Astrocyte (in vitro differentiated cells and primary cell): Measurements from ENCODE around the gene ZNF385B. TPM values are rescaled to one million over a fixed set of nuclear protein-coding genes. Genes with fewer than 3 reads are reported as not detected.
"Not testable (repeated sequence)": the region's sequence is repeated elsewhere in the genome, so short reads cannot be mapped to it uniquely, and the experiment has no call there.

Experiments used
- DNase-seq: peaks from one replicate; pipeline ENCODE4 v3.0.0-alpha.2; 2010; ENCODE audit warnings: low read depth
- FAIRE-seq: peaks from 2 replicates; lab custom pipeline; 2011; peaks lifted over from hg19 to GRCh38; lab: Jason Lieb, UNC
- H2AFZ ChIP-seq: 2 replicates; pipeline ENCODE4 v1.6.0; 2012; ENCODE audit warnings: low read depth, low read length, inconsistent platforms
- H3K27ac ChIP-seq: 2 replicates; pipeline ENCODE4 v1.5.1; 2011; ENCODE audit warnings: low read depth, low read length, inconsistent platforms
- H3K27me3 ChIP-seq: 2 replicates; pipeline ENCODE4 v1.6.0; 2011; ENCODE audit warnings: low read length, inconsistent platforms; ENCODE audit not compliant: insufficient read depth
- H3K36me3 ChIP-seq: 2 replicates; pipeline ENCODE4 v1.5.1; 2011; ENCODE audit warnings: low read length, inconsistent platforms; ENCODE audit not compliant: insufficient read depth
- H3K4me1 ChIP-seq: 2 replicates; pipeline ENCODE4 v1.5.1; 2011; ENCODE audit warnings: low read length, inconsistent platforms; ENCODE audit not compliant: insufficient read depth
- H3K4me2 ChIP-seq: 2 replicates; pipeline ENCODE4 v1.6.0; 2012; ENCODE audit warnings: low read length, inconsistent platforms
- H3K4me3 ChIP-seq: 2 replicates; pipeline ENCODE4 v1.5.1; 2011; ENCODE audit warnings: low read depth, mild to moderate bottlenecking, low read length, inconsistent platforms; ENCODE audit not compliant: insufficient read depth
- H3K79me2 ChIP-seq: 2 replicates; pipeline ENCODE4 v1.6.0; 2012; ENCODE audit warnings: mild to moderate bottlenecking, low read length, inconsistent platforms; ENCODE audit not compliant: insufficient read depth
- H3K9ac ChIP-seq: 2 replicates; pipeline ENCODE4 v1.6.0; 2012; ENCODE audit warnings: mild to moderate bottlenecking, low read length, inconsistent platforms
- H3K9me3 ChIP-seq: 2 replicates; pipeline ENCODE4 v1.5.1; 2012; ENCODE audit warnings: low read depth, mild to moderate bottlenecking, low read length, inconsistent platforms; ENCODE audit not compliant: insufficient read depth
- H4K20me1 ChIP-seq: 2 replicates; pipeline ENCODE4 v1.6.0; 2012; ENCODE audit warnings: low read length, inconsistent platforms; ENCODE audit not compliant: insufficient read depth
- H3K27ac Mint-ChIP-seq: one replicate; pipeline ENCODE4 v1.8.0; 2021; ENCODE audit warnings: mild to moderate bottlenecking, mixed read lengths; ENCODE audit not compliant: unreplicated experiment
- H3K27me3 Mint-ChIP-seq: one replicate; pipeline ENCODE4 v1.8.0; 2021; ENCODE audit warnings: low read depth, mixed read lengths; ENCODE audit not compliant: unreplicated experiment
- H3K36me3 Mint-ChIP-seq: one replicate; pipeline ENCODE4 v1.8.0; 2021; ENCODE audit warnings: low read depth, mixed read lengths; ENCODE audit not compliant: unreplicated experiment
- H3K4me1 Mint-ChIP-seq: one replicate; pipeline ENCODE4 v1.8.0; 2021; ENCODE audit warnings: low read depth, mixed read lengths; ENCODE audit not compliant: unreplicated experiment
- H3K4me3 Mint-ChIP-seq: one replicate; pipeline ENCODE4 v1.8.0; 2021; ENCODE audit warnings: mild to moderate bottlenecking, moderate library complexity, mixed read lengths; ENCODE audit not compliant: unreplicated experiment
- H3K9me3 Mint-ChIP-seq: one replicate; pipeline ENCODE4 v1.8.0; 2021; ENCODE audit warnings: mild to moderate bottlenecking, mixed read lengths; ENCODE audit not compliant: unreplicated experiment
- EZH2 ChIP-seq: IDR thresholded peaks from 2 replicates; pipeline ENCODE4 v1.6.1; 2012; ENCODE audit warnings: mild to moderate bottlenecking, low read length, inconsistent platforms; ENCODE audit not compliant: insufficient read depth
- total RNA-seq: library from RNA; stranded (reverse); gene quantifications from 2 replicates; pipeline ENCODE4 v1.2.1, GENCODE V29; 2021
- TF ChIP-seq, protein P1 (sequence below): IDR thresholded peaks from 2 replicates; pipeline ENCODE4 v1.5.1; 2011; ENCODE audit warnings: low read depth, mild to moderate bottlenecking, inconsistent platforms, low read length, moderate library complexity; ENCODE audit not compliant: insufficient read depth

ZNF385B gene
- total RNA-seq, 1 donor from 2014 or later, result 0.27 TPM

DNA sequence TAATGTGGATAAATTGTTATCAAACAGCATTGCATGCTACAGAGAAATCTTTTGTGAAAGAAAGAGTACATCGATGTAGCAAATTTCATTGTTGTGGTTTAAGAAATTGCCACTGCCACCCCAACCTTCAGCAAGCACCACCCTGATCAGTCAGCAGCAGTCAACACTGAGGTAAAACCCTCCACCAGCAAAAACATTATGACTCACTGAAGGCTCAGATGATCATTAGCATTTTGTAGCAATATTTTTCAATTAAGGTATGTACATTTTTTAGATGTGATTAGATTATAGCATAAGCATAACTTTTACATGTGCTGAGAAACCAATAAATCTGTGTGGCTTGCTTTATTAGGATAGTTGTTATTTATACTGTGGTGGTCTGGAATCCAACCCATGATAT lies 75.5 kb downstream of the ZNF385B start:
- H3K36me3 ChIP-seq, result no peaks in the 10 kb centered on the region
- H4K20me1 ChIP-seq, result no peaks in the 10 kb centered on the region
- no peak overlapping the region for H2AFZ ChIP-seq
- no peak overlapping the region for H3K4me3 ChIP-seq
- TF ChIP-seq EZH2, result no peak
- TF ChIP-seq, protein P1, sequence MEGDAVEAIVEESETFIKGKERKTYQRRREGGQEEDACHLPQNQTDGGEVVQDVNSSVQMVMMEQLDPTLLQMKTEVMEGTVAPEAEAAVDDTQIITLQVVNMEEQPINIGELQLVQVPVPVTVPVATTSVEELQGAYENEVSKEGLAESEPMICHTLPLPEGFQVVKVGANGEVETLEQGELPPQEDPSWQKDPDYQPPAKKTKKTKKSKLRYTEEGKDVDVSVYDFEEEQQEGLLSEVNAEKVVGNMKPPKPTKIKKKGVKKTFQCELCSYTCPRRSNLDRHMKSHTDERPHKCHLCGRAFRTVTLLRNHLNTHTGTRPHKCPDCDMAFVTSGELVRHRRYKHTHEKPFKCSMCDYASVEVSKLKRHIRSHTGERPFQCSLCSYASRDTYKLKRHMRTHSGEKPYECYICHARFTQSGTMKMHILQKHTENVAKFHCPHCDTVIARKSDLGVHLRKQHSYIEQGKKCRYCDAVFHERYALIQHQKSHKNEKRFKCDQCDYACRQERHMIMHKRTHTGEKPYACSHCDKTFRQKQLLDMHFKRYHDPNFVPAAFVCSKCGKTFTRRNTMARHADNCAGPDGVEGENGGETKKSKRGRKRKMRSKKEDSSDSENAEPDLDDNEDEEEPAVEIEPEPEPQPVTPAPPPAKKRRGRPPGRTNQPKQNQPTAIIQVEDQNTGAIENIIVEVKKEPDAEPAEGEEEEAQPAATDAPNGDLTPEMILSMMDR, result no peak
- no peak for FAIRE-seq
- Mint-ChIP-seq H3K27me3 (no peaks in the 10 kb centered on the region), H3K4me3 (no peak overlapping the region), H3K27ac (no peak overlapping the region), H3K9me3 (no peaks in the 10 kb centered on the region), H3K4me1 (no peaks in the 10 kb centered on the region), H3K36me3 (no peaks in the 10 kb centered on the region)
- no peak overlapping the region for H3K4me2 ChIP-seq
- H3K9ac ChIP-seq, result no peak overlapping the region
- H3K79me2 ChIP-seq, result no peaks in the 10 kb centered on the region
- H3K9me3 ChIP-seq, result no peaks in the 10 kb centered on the region
- no peak for DNase-seq
- no peaks in the 10 kb centered on the region for H3K4me1 ChIP-seq
- peaks cover 2% of the 10 kb centered on the region for H3K27me3 ChIP-seq
- no peak overlapping the region for H3K27ac ChIP-seq

DNA sequence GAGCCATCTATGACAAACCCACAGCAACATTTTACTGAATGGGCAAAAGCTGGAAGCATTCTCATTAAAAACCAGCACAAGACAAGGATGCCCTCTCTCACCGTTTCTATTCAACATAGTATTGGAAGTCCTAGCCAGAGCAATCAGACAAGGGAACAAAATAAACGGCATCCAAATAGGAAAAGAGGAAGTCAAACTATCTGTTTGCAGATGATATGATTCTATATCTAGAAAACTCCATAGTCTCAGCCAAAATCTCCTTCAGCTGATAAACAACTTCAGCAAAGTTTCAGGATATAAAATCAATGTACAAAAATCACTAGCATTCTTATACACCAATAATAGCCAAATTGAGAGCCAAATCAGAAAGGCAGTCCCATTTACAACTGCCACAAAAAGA lies 79.1 kb downstream of the ZNF385B start:
- not testable (repeated sequence) for H3K4me3 ChIP-seq, H3K4me3 Mint-ChIP-seq, H3K36me3 ChIP-seq, FAIRE-seq, H3K4me1 Mint-ChIP-seq, H3K27ac Mint-ChIP-seq, H3K27me3 ChIP-seq, H3K79me2 ChIP-seq, H3K9me3 Mint-ChIP-seq, H2AFZ ChIP-seq, H3K36me3 Mint-ChIP-seq, DNase-seq, H3K27me3 Mint-ChIP-seq, H3K27ac ChIP-seq, H3K9ac ChIP-seq, H3K4me1 ChIP-seq, H4K20me1 ChIP-seq, H3K4me2 ChIP-seq, H3K9me3 ChIP-seq

DNA sequence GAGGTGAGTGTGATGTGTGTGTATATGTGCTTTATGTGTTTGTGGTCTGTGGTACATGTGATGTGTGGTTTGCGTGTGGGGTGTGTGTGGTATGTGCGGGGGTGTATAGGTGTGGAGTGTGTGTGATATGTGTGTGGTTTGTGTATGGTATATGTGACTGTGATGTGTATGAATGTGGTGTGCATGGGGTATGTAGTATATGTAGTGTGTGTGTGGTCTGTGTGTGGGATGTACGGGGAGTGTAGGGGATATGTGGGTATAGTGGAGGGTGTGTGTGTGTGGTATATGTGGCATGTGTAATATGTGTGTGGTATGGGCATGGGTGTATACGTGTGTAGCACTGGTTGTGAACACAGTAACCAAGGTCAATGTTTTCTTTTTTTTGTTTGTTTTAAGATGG lies 87.4 kb downstream of the ZNF385B start:
- Histone ChIP-seq H2AFZ (no peak overlapping the region), H3K79me2 (no peaks in the 10 kb centered on the region), H3K4me1 (no peaks in the 10 kb centered on the region), H3K9me3 (no peaks in the 10 kb centered on the region), H4K20me1 (no peaks in the 10 kb centered on the region), H3K4me2 (no peak overlapping the region), H3K4me3 (no peak overlapping the region), H3K27ac (no peak overlapping the region), H3K27me3 (peaks cover 2% of the 10 kb centered on the region), H3K36me3 (no peaks in the 10 kb centered on the region), H3K9ac (no peak overlapping the region)
- no peaks in the 10 kb centered on the region for H3K27me3 Mint-ChIP-seq
- FAIRE-seq (no peak), DNase-seq (no peak)
- no peaks in the 10 kb centered on the region for H3K9me3 Mint-ChIP-seq
- no peaks in the 10 kb centered on the region for H3K36me3 Mint-ChIP-seq
- H3K4me1 Mint-ChIP-seq, result no peaks in the 10 kb centered on the region
- H3K27ac Mint-ChIP-seq, result no peak overlapping the region
- no peak overlapping the region for H3K4me3 Mint-ChIP-seq
- TF ChIP-seq EZH2, result no peak
- TF ChIP-seq, protein P1, result no peak
